NOMO-1 (cell line): ENCODE results near the gene RHOT2.

ENCODE experiments used
- DNase-seq, 2 experiments: peaks; one replicate each; lab custom pipeline; 2025; ENCODE audit not compliant: unreplicated experiment in 2 of 2; lab: John Stamatoyannopoulos, UW

The RHOT2 gene

GRCh38 chr16:712740-713250 is 44.9 kb downstream of the RHOT2 start:
- peak in 1 of 2 experiments; percentile 17 for DNase-seq

GRCh38 chr16:714079-714478 is 46.1 kb downstream of the RHOT2 start:
- DNase-seq: no peak

GRCh38 chr16:714558-715476 is 46.9 kb downstream of the RHOT2 start, which contains the start of gene METRN:
TSS of gene METRN (plus strand) at chr16:715118. CDS start at chr16:715290, 172 bp downstream.
- peak; percentile 78 to 91 for DNase-seq

- no peak for DNase-seq
Observed at GRCh38 chr16:715477-716199, 47.7 kb downstream of the RHOT2 start.

- no peak for DNase-seq
Observed at GRCh38 chr16:716200-716568, 48.3 kb downstream of the RHOT2 start.

GRCh38 chr16:716768-717325 is 48.9 kb downstream of the RHOT2 start:
- no peak for DNase-seq

GRCh38 chr16:717450-718245 is 49.7 kb downstream of the RHOT2 start:
- no peak for DNase-seq

GRCh38 chr16:718389-718788 is 50.5 kb downstream of the RHOT2 start:
- no peak for DNase-seq

- no peak for DNase-seq
Observed at GRCh38 chr16:718922-719321, 51.0 kb downstream of the RHOT2 start.

GRCh38 chr16:719815-720446 is 52.0 kb downstream of the RHOT2 start:
- DNase-seq: peak in 1 of 2 experiments; percentile 57

GRCh38 chr16:720447-720989 is 52.6 kb downstream of the RHOT2 start:
- peak; percentile 23 to 57 for DNase-seq

- peak; percentile 82 to 87 for DNase-seq
Observed at GRCh38 chr16:720990-721764, 53.2 kb downstream of the RHOT2 start, which contains the start of gene ANTKMT. TSS of gene ANTKMT (plus strand) at chr16:721146. CDS start at chr16:721275, 129 bp downstream.

GRCh38 chr16:721765-722540 is 54.0 kb downstream of the RHOT2 start:
- no peak for DNase-seq

- no peak for DNase-seq
Observed at GRCh38 chr16:722835-723633, 55.1 kb downstream of the RHOT2 start.

GRCh38 chr16:723695-724094 is 55.8 kb downstream of the RHOT2 start:
- DNase-seq: no peak
